Smooth muscle cell of the brain vasculature (primary cell): ENCODE measurements around the gene HTR2C.
"Not testable (repeated sequence)": the region's sequence is repeated elsewhere in the genome, so short reads cannot be mapped to it uniquely, and the experiment has no call there.

Experiments
- DNase-seq: peaks from one replicate; pipeline ENCODE4 v3.0.0-alpha.2; 2012; ENCODE audit warnings: low read depth, low spot score

Gene HTR2C

DNA sequence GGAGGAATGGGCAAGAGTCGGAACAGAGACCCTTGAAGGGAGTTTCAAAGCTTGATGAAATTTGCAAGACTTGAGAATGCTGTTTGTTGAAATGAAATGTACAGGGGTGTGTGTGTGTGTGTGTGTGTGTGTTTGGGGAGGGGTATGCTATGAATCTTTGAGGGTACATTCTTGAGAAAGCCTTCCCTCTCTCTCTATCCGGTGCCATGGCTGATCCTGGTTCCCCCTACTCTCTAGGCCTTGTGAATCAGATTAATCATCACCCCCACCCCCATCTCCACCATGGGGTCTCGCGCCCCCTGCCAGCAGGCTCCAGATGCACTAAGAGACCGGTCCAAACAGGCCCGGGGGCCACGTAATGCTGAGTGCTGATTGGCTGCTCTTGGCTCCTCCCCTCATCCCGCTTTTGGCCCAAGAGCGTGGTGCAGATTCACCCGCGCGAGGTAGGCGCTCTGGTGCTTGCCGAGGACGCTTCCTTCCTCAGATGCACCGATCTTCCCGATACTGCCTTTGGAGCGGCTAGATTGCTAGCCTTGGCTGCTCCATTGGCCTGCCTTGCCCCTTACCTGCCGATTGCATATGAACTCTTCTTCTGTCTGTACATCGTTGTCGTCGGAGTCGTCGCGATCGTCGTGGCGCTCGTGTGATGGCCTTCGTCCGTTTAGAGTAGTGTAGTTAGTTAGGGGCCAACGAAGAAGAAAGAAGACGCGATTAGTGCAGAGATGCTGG lies at the start of gene HTR2C:
Gene HTR2C (plus strand): TSS at position 441 of the 729 bp plus-strand sequence. CDS start 142,851 bp downstream, outside the sequence.
- no peak for DNase-seq

- no peak for DNase-seq
Observed at GRCh38 chrX:114580336-114580735, 3.5 kb upstream of the HTR2C start.

DNA sequence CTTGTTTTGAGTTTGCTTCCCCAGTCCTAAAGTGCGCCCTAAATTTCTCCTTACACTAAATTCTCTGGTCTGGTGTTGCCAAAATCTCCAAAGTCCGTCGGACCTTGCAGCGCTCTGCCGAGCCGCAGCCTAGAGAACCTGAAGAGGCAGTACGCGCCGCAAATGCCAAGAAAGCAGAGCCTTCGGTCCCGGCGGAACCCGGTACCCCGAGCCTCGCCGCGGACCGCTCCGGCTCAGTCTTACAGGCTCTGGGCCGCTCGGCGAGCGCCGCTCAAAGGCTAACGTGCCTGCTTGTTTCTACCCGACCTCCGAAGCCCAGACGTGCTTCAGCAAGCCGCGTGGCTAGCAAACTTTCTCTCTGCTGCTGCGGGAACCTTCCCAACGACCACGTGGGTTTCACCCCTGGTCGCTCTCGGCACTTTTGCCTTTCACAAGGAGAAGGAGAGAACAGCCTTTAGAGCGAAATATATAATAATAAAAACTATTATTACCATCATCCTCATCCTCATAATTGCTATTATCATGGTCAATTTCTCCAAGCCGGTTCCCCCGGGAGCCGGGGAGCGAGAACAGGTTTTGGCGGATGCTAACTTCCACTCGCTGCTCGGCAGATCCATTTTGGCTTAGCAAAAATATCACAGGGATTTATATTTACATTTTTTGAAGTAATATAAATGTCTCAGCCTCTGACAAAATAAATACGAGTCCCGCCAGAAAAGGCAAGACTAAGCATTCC lies 2.2 kb upstream of the HTR2C start:
- DNase-seq = no peak

- no peak for DNase-seq
Observed at GRCh38 chrX:114582264-114582632, 1.6 kb upstream of the HTR2C start.

DNA sequence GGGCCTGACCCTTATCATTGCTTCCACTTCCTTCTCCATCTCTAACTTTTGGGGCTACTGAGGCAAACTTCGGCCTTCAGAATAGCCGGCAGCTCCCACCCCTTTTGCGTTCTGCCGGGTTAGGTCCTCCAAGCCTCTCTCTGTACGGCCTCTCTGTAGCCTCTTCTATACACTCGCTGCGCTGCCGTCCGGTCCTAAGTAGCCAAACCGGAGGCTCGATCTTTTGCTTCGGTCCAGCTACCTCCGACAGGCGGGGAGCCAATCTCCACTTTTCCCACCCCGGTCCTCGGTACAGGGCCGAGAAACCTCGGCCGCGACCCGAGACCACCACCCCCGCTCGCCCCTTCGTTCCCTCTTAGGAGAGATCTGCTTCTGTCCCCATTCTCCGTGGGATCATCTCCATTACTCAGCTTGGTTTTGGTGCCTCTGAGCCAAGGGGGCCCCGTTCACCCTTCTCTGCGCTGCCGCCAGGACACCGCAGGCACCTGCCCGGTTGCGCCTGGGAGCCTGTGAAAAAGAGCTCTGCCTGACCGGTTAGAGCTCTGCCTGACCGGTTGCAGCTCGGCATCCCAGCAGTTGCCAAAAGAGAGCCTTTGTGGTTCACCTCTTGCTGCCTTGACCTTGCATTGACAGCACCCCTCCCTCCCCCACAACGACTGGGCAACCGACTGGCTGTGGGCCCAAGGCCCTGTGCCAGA lies 1.0 kb upstream of the HTR2C start:
- DNase-seq = no peak

DNA sequence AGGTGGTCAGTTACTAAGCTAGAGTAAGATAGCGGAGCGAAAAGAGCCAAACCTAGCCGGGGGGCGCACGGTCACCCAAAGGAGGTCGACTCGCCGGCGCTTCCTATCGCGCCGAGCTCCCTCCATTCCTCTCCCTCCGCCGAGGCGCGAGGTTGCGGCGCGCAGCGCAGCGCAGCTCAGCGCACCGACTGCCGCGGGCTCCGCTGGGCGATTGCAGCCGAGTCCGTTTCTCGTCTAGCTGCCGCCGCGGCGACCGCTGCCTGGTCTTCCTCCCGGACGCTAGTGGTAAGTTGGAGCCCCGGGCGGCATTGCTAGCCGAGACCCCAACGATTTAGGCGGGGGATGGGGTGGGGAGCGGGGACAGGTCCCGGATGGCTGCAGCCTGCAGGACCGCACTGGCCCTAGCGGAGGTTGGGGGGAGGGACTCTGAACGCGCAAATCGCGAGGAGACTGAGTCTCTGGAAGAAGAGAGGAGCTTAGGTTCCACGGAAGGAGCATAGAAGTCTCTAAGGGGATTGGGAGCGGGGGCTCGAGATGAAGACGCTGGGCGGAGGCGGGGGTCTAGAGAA lies 573 bp downstream of the HTR2C start:
- DNase-seq = no peak

GRCh38 chrX:114584983-114585842 lies 1.3 kb downstream of the HTR2C start:
- no peak for DNase-seq

- DNase-seq = no peak
Observed at GRCh38 chrX:114591121-114591520, 7.2 kb downstream of the HTR2C start.

DNA sequence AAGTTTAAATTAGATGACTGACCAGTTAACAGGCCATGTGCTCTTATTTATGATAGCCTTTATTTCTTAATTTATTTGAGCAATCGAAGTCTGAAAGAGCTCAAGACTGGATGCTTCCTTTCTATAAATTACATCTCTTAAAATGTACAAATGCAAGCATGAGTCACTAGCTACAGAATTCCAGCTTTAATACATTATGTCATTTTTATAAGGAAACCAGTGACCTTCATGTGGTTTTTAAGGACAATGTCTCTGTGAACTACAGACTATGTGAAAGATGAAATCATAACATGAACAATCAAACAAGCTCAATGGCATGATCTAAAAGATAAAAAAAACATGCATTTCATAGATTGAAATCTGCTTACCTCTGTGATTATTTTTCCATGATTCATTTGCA lies 15.4 kb downstream of the HTR2C start:
- no peak for DNase-seq

- DNase-seq = no peak
Observed at GRCh38 chrX:114599911-114600310, 16.0 kb downstream of the HTR2C start.

DNA sequence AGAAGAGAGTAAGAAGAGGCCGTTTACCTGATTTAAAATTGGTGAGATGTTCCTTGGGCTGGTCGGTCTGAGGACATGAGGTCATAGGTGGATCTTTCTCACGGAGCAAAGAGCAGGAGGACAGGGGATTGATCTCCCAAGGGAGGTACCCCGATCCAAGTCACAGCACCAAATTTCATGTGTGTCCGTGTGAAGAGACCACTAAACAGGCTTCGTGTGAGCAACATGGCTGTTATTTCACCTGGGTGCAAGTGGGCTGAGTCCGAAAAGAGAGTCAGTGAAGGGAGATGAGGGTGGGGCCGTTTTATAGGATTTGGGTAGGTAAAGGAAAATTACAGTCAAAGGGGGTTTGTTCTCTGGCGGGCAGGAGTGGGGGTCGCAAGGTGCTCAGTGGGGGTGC lies 22.7 kb downstream of the HTR2C start:
- not testable (repeated sequence) for DNase-seq

DNA sequence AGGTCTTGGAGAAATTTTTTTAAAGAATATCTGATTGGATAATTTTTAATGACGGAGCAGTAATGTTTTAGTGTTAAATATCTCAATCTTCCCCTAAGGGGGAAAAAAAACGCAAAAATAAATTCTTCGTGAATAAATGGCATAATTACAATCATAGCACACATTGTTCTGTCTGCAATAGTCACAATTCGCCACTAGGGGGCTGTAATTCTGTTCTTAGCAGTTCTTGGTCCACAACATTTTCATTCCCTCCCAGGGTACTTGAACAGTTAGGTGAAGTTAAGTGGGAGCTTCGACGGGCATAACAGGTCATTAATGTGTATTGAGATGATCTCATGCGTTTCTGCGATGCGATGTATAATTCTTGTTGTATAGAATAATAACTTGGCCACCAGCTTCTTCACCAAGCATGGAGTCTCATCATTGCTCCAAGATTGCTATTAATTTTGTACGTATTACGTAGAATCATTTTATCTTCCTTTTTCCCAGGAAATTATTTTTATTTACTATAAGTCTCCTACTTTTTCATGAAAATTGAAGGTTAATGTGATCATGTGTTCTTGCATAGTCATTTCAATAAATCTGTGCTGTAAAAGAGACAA lies 27.2 kb downstream of the HTR2C start:
- DNase-seq = peak; percentile 12

GRCh38 chrX:114615765-114616164 lies 31.9 kb downstream of the HTR2C start:
- no peak for DNase-seq

GRCh38 chrX:114619874-114620273 lies 36.0 kb downstream of the HTR2C start:
- no peak for DNase-seq

GRCh38 chrX:114626323-114626722 lies 42.4 kb downstream of the HTR2C start:
- DNase-seq = no peak

DNA sequence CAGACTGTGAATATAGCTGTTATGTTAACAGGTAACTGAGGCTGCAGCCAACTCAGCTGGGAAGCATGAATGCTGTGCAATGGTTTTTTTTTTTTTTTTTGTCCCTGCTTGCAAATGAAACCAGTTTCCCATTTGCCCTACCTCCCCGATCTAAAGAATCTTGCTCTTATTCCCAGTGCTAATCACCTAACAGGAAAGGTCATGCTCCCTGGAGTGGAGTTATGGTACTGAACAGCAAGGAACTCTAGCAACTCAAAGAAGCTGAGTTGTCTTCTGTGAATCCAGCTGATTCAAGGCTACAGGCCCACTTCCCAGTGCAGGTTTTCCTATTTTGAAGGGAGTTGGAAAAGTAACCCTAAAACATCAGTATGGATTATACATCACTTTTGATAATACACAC lies 52.1 kb downstream of the HTR2C start:
- no peak for DNase-seq

- no peak for DNase-seq
Observed at GRCh38 chrX:114650351-114650750, 66.5 kb downstream of the HTR2C start.

GRCh38 chrX:114675365-114675764 lies 91.5 kb downstream of the HTR2C start:
- no peak for DNase-seq

- not testable (repeated sequence) for DNase-seq
Observed at GRCh38 chrX:114700533-114700932, 116.6 kb downstream of the HTR2C start.

- no peak for DNase-seq
Observed at GRCh38 chrX:114709406-114709805, 125.5 kb downstream of the HTR2C start.

GRCh38 chrX:114710571-114710970 lies 126.7 kb downstream of the HTR2C start:
- DNase-seq = no peak
